Loucy (cell line): ENCODE results near the gene TRIO.

Source experiments
- H2AFZ ChIP-seq: fragments of 200-600 bp; sonication (generic); 2 replicates; pipeline ENCODE4 v1.6.0; 2016; ENCODE audit warnings: antibody characterized with exemption, mild to moderate bottlenecking, low read length, moderate library complexity
- H3F3A ChIP-seq: fragments of 200-600 bp; 2 replicates; pipeline ENCODE4 v1.6.0; 2016; ENCODE audit warnings: antibody characterized with exemption, low read depth, mild to moderate bottlenecking
- H3K27me3 ChIP-seq: fragments of 200-600 bp; sonication (generic); 2 replicates; pipeline ENCODE4 v1.6.1; 2014; ENCODE audit warnings: low read length, mild to moderate bottlenecking; ENCODE audit not compliant: insufficient read depth, poor library complexity, severe bottlenecking
- H3K36me3 ChIP-seq: fragments of 200-600 bp; sonication (generic); 2 replicates; pipeline ENCODE4 v1.6.1; 2016; ENCODE audit warnings: low read length; ENCODE audit not compliant: insufficient read depth
- H3K4me1 ChIP-seq: fragments of 200-600 bp; sonication (generic); 2 replicates; pipeline ENCODE4 v1.5.1; 2014; ENCODE audit warnings: low read length, mild to moderate bottlenecking; ENCODE audit not compliant: insufficient read depth, poor library complexity, severe bottlenecking
- H3K4me2 ChIP-seq: fragments of 200-600 bp; sonication (generic); 2 replicates; pipeline ENCODE4 v1.6.0; 2014; ENCODE audit warnings: antibody characterized with exemption, low read length, low read depth, mild to moderate bottlenecking; ENCODE audit not compliant: poor library complexity, severe bottlenecking
- H3K4me3 ChIP-seq: fragments of 200-600 bp; sonication (generic); 2 replicates; pipeline ENCODE4 v1.5.1; 2014; ENCODE audit warnings: low read length, mild to moderate bottlenecking, mixed read lengths; ENCODE audit not compliant: poor library complexity, severe bottlenecking
- H3K79me2 ChIP-seq: fragments of 200-600 bp; sonication (generic); 2 replicates; pipeline ENCODE4 v1.6.1; 2014; ENCODE audit warnings: low read length; ENCODE audit not compliant: insufficient read depth
- H3K9ac ChIP-seq: fragments of 200-600 bp; sonication (generic); 2 replicates; pipeline ENCODE4 v1.6.0; 2014; ENCODE audit warnings: mild to moderate bottlenecking, low read depth, low read length, moderate library complexity; ENCODE audit not compliant: poor library complexity, severe bottlenecking
- H3K9me2 ChIP-seq: fragments of 200-600 bp; sonication (generic); replicated peaks from 2 replicates; pipeline ENCODE4 v1.6.1; 2016; ENCODE audit warnings: low read depth, low read length, mixed read lengths
- H3K9me3 ChIP-seq: fragments of 200-600 bp; sonication (generic); 2 replicates; pipeline ENCODE4 v1.6.1; 2014; ENCODE audit warnings: mild to moderate bottlenecking, antibody characterized with exemption, low read length, low read depth; ENCODE audit not compliant: insufficient read depth
- H4K20me1 ChIP-seq: fragments of 200-600 bp; sonication (generic); 2 replicates; pipeline ENCODE4 v1.6.0; 2014; ENCODE audit warnings: antibody characterized with exemption, low read length, mild to moderate bottlenecking; ENCODE audit not compliant: insufficient read depth, poor library complexity, severe bottlenecking
- CTCF ChIP-seq: fragments of 200-600 bp; sonication (generic); conservative IDR thresholded peaks from 2 replicates; pipeline ENCODE4 v1.5.1; 2014; ENCODE audit warnings: mild to moderate bottlenecking, antibody characterized with exemption, low read length
- EZH2phosphoT487 ChIP-seq: fragments of 200-600 bp; IDR thresholded peaks from 2 replicates; pipeline ENCODE4 v1.6.1; 2018; ENCODE audit warnings: antibody characterized with exemption, mild to moderate bottlenecking, moderate library complexity, borderline replicate concordance

TRIO gene

GRCh38 chr5:14101922-14102321 is 41.2 kb upstream of the TRIO start:
- Histone ChIP-seq H3K4me1 (no peaks in the 10 kb centered on the region), H3K9me3 (no peaks in the 10 kb centered on the region), H2AFZ (no peak overlapping the region), H3K36me3 (no peaks in the 10 kb centered on the region), H3K4me2 (no peak overlapping the region), H4K20me1 (no peaks in the 10 kb centered on the region), H3K9me2 (no peaks in the 10 kb centered on the region), H3F3A (no peaks in the 10 kb centered on the region), H3K27me3 (no peaks in the 10 kb centered on the region), H3K9ac (no peak overlapping the region), H3K4me3 (no peak overlapping the region), H3K79me2 (no peaks in the 10 kb centered on the region)
- no peak for TF ChIP-seq EZH2phosphoT487

GRCh38 chr5:14102666-14103065 is 40.5 kb upstream of the TRIO start:
- no peaks in the 10 kb centered on the region for H3K4me1 ChIP-seq
- TF ChIP-seq CTCF (no peak), EZH2phosphoT487 (no peak)
- no peaks in the 10 kb centered on the region for H3F3A ChIP-seq
- H3K9me3 ChIP-seq, result no peaks in the 10 kb centered on the region
- no peak overlapping the region for H2AFZ ChIP-seq
- H3K4me3 ChIP-seq, result no peak overlapping the region
- no peaks in the 10 kb centered on the region for H3K9me2 ChIP-seq
- H3K4me2 ChIP-seq, result no peak overlapping the region
- no peaks in the 10 kb centered on the region for H3K79me2 ChIP-seq
- H3K9ac ChIP-seq, result no peak overlapping the region
- no peaks in the 10 kb centered on the region for H4K20me1 ChIP-seq
- no peaks in the 10 kb centered on the region for H3K36me3 ChIP-seq
- no peaks in the 10 kb centered on the region for H3K27me3 ChIP-seq

GRCh38 chr5:14105718-14106410 is 37.3 kb upstream of the TRIO start:
- Histone ChIP-seq H3K79me2 (no peaks in the 10 kb centered on the region), H3K4me2 (no peak overlapping the region), H3K36me3 (no peaks in the 10 kb centered on the region), H2AFZ (no peak overlapping the region), H3K4me3 (no peak overlapping the region), H3K9ac (no peak overlapping the region), H3F3A (no peaks in the 10 kb centered on the region), H4K20me1 (no peaks in the 10 kb centered on the region), H3K9me3 (no peaks in the 10 kb centered on the region), H3K9me2 (no peaks in the 10 kb centered on the region), H3K4me1 (peaks cover 3% of the 10 kb centered on the region), H3K27me3 (no peaks in the 10 kb centered on the region)
- TF ChIP-seq CTCF (no peak), EZH2phosphoT487 (no peak)

- Histone ChIP-seq H4K20me1 (no peaks in the 10 kb centered on the region), H3K4me1 (peaks cover 3% of the 10 kb centered on the region), H3K36me3 (no peaks in the 10 kb centered on the region), H3K4me3 (no peak overlapping the region), H3K9me3 (no peaks in the 10 kb centered on the region), H3K79me2 (no peaks in the 10 kb centered on the region), H3K27me3 (no peaks in the 10 kb centered on the region), H3K4me2 (no peak overlapping the region), H3K9ac (no peak overlapping the region), H2AFZ (no peak overlapping the region), H3F3A (no peaks in the 10 kb centered on the region), H3K9me2 (no peaks in the 10 kb centered on the region)
- no peak for TF ChIP-seq CTCF
- TF ChIP-seq EZH2phosphoT487, result no peak
These were observed 35.6 kb upstream of the TRIO start for GRCh38 chr5:14107536-14107935.
